ENCODE data around the gene FILIP1.

Gene FILIP1

DNA sequence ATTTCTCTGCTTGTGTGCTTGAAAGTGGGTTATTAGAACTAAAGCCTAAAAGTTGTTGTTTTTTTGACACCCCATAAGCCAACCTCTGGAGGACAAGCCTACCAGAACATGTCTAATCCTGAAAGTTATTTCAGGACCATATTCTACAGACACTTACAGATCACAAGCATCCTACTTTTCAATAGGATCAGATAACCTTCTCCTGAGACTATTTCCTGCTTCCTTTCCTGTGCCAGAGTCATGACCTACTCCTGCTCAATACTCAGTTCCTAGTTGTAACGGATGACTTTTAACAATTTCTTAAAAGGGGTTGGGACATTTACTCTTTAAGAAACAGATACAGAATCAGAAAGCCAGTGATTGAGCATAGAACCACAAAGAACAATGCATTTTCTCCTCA lies 5.3 kb upstream of the FILIP1 start:
- TF ChIP-seq, protein P1, sequence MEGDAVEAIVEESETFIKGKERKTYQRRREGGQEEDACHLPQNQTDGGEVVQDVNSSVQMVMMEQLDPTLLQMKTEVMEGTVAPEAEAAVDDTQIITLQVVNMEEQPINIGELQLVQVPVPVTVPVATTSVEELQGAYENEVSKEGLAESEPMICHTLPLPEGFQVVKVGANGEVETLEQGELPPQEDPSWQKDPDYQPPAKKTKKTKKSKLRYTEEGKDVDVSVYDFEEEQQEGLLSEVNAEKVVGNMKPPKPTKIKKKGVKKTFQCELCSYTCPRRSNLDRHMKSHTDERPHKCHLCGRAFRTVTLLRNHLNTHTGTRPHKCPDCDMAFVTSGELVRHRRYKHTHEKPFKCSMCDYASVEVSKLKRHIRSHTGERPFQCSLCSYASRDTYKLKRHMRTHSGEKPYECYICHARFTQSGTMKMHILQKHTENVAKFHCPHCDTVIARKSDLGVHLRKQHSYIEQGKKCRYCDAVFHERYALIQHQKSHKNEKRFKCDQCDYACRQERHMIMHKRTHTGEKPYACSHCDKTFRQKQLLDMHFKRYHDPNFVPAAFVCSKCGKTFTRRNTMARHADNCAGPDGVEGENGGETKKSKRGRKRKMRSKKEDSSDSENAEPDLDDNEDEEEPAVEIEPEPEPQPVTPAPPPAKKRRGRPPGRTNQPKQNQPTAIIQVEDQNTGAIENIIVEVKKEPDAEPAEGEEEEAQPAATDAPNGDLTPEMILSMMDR (conservative IDR thresholded peaks at IDR 0.05; ENCODE audit: control insufficient read depth, insufficient read depth, low read depth, low read length), result no peak
- DNase-seq (ENCODE audit: low read depth), result no peak
- no peak overlapping the region for H3K4me3 ChIP-seq (ENCODE audit: control insufficient read depth, low read depth, low read length)

DNA sequence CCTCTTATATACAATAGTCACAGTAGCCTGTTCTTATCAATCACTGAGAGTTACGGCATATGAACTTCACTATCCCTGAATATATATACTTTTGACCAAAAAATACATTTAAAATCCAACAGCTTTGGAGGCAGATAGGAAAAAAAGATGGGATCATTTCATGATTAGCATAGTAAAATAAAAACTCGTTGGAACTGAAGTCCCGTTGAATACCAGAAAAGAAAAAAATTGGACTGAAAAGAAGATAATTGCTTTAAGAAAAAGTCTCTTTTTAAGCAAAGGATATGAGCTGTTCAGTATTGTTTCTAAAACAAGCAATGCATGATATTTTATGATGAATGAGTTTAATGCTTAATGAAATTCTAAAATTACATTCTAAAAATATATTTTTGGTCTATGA lies 4.4 kb upstream of the FILIP1 start:
- no peak overlapping the region for H3K4me3 ChIP-seq (ENCODE audit: control insufficient read depth, low read depth, low read length)
- TF ChIP-seq, protein P1 (conservative IDR thresholded peaks at IDR 0.05; ENCODE audit: control insufficient read depth, insufficient read depth, low read depth, low read length), result no peak
- no peak for DNase-seq (ENCODE audit: low read depth)

DNA sequence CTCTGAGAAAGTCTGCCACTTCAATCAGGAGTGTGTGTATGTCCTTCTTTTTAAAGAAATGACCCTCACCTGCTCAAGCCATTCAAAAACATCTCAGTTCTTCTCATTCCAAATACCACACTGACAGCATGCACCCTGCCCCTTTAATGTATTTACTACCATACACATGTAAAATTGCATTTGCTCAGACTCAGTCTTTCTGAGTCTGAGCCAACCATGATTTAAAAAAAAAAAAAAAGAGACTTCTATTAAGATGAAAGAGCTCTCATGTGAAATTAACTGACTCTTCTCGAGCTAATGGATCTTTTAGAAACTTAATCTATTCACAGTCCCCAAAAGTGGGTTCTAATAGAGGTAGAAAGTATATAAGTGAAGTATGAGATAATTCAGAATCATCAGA lies 1.4 kb upstream of the FILIP1 start:
- TF ChIP-seq, protein P1 (conservative IDR thresholded peaks at IDR 0.05; ENCODE audit: control insufficient read depth, insufficient read depth, low read depth, low read length), result no peak
- no peak overlapping the region for H3K4me3 ChIP-seq (ENCODE audit: control insufficient read depth, low read depth, low read length)
- DNase-seq (ENCODE audit: low read depth), result no peak

DNA sequence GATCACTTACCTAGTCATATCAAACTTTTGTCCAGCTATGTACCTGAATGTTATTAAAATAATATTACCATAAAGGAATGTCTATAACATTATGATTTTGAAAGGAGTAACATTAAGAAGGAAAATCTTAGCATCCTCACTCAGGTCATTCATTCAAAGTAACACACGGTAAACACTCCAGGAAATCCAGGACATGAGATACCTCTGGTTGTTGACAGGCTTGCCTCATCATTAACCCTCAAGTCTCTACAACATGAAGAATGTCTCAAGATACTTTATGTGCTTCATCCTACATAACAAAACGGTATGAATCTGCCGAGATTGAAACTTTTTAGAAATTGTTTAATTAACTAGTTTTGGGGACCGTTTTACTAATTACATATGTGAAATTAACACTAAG lies 690 bp upstream of the FILIP1 start:
- TF ChIP-seq, protein P1 (conservative IDR thresholded peaks at IDR 0.05; ENCODE audit: control insufficient read depth, insufficient read depth, low read depth, low read length), result no peak
- no peak for DNase-seq (ENCODE audit: low read depth)
- H3K4me3 ChIP-seq (ENCODE audit: control insufficient read depth, low read depth, low read length), result no peak overlapping the region

DNA sequence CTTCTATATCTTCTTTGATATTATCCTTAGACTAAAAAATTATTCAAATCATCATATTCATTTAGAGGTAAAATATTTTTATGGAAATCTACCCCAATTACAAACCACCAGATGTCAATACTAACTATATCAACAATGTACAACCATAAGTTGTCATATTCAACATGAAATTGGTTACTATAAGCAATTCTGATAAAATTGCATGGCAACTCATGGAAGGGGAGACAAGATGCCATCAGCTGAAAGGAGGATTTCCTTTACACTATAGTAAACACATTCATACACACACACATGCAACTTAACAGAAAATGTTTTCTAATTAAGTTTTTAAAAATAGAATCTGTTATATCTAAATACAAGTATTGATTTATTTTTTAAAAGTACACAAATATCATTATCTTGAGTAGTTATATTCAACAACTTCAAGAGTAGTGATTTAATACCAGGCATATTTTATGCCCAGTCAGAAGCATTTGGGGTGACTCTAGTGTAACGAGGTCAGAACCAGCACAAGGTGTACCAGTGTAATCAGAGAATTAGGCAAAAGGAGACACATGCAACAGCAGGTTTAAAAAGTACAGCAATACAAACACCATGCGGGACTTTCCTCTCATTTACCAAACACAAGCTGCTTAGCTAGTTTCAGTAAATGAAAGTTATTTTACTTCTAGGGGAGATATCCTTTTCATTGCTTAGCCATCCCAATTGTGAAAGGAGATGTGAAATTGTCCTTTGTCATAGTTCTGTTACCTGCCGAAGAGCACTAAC lies 1.0 kb downstream of the FILIP1 start:
- no peak overlapping the region for H3K4me3 ChIP-seq (ENCODE audit: control insufficient read depth, low read depth, low read length)
- TF ChIP-seq, protein P1 (conservative IDR thresholded peaks at IDR 0.05; ENCODE audit: control insufficient read depth, insufficient read depth, low read depth, low read length), result no peak
- no peak for DNase-seq (ENCODE audit: low read depth)

DNA sequence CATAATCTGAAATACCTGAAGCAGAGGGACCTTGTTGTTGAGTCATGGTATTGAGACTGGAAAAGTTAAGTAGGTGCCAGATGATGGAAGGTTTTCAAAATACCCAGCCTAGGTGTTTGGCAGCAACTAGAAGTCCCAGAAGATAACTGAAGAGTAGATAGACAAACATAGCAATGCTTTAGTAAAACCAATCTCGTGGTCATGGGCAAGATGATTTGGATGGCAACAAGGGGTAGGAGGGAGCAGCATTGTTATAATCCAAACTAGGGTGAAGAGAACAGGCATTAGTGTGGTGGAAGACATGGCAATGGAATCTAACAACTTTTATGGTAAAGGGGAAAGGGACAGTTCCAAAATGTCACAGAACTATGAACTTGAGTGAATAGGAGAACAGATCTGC lies 2.3 kb downstream of the FILIP1 start:
- no peak for DNase-seq (ENCODE audit: low read depth)
- H3K4me3 ChIP-seq (ENCODE audit: control insufficient read depth, low read depth, low read length), result no peak overlapping the region
- TF ChIP-seq, protein P1 (conservative IDR thresholded peaks at IDR 0.05; ENCODE audit: control insufficient read depth, insufficient read depth, low read depth, low read length), result no peak
